ENCODE measurements around the gene GLT8D2. TPM values are rescaled to one million over a fixed set of nuclear protein-coding genes. Genes with fewer than 3 reads are reported as not detected.

GLT8D2 gene
- total RNA-seq, 1 experiment from 2014 or later = 3.8 TPM

DNA sequence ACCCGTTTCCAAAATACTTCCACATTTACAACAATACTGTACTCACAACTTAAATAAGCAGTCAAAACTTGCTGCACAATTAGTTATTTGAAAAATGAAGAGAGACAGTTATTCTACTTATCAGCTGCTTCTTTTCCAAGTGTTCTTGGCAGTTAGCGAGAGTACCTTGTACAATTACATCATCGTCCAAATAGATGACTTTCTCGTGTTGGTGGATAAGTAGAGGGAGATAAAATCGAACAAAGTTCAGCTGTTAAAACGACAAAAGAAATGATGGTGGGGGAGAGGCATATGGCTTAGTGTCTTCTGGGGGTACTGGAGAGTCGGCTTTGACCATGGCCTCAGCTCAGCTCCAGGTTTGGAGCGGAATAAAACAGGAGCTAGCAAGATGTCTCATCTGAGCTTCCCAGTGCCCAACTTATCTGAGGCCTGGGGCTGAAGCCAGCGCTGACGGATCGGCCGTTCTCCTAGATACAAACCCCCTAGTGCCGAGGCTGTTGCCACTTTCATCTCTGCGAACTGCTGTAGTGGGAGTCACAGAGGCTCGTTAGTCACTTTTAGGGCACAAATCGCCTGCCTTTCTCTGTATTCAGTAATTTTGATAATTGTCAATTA is 52.6 kb downstream of the GLT8D2 start:
- TF ChIP-seq, protein P1, sequence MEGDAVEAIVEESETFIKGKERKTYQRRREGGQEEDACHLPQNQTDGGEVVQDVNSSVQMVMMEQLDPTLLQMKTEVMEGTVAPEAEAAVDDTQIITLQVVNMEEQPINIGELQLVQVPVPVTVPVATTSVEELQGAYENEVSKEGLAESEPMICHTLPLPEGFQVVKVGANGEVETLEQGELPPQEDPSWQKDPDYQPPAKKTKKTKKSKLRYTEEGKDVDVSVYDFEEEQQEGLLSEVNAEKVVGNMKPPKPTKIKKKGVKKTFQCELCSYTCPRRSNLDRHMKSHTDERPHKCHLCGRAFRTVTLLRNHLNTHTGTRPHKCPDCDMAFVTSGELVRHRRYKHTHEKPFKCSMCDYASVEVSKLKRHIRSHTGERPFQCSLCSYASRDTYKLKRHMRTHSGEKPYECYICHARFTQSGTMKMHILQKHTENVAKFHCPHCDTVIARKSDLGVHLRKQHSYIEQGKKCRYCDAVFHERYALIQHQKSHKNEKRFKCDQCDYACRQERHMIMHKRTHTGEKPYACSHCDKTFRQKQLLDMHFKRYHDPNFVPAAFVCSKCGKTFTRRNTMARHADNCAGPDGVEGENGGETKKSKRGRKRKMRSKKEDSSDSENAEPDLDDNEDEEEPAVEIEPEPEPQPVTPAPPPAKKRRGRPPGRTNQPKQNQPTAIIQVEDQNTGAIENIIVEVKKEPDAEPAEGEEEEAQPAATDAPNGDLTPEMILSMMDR (conservative IDR thresholded peaks at IDR 0.05) = no peak
- no peak overlapping the region for H2AFZ ChIP-seq (ENCODE audit: low read length)

More for the DNA sequence above, 52.6 kb downstream of the GLT8D2 start:
- Mint-ChIP-seq H3K4me3 (no peak overlapping the region), H3K27ac (no peak overlapping the region), H3K4me1 (peaks cover 0 to 2% of the 10 kb centered on the region in 2 experiments; a peak in 1 of 4 replicates), H3K27me3 (ENCODE audit: low read depth) (no peaks in the 10 kb centered on the region; the same call in 1 of the 2 replicates), H3K36me3 (ENCODE audit: insufficient read depth in 1 of 3, low read depth in 3 of 3) (no peaks in the 10 kb centered on the region), H3K9me3 (no peaks in the 10 kb centered on the region)
- Histone ChIP-seq H3K4me1 (ENCODE audit: insufficient read depth, low read length) (no peaks in the 10 kb centered on the region), H4K20me1 (ENCODE audit: control insufficient read depth, insufficient read depth, insufficient read length) (no peaks in the 10 kb centered on the region), H3K9me3 (ENCODE audit: control insufficient read depth, low read depth, low read length) (no peaks in the 10 kb centered on the region), H2AK5ac (ENCODE audit: insufficient read length, low read length) (no peak overlapping the region), H3K23me2 (ENCODE audit: insufficient read length, low read depth, low read length, poor library complexity, severe bottlenecking) (no peaks in the 10 kb centered on the region), H2BK5ac (ENCODE audit: insufficient read length, low read length) (no peak overlapping the region), H3K56ac (ENCODE audit: insufficient read length, low read depth, low read length) (no peak overlapping the region), H3K9ac (ENCODE audit: extremely low read depth, insufficient read length, low read length) (no peak overlapping the region), H2BK12ac (ENCODE audit: insufficient read length, low read depth, low read length) (no peak overlapping the region), H3K79me1 (ENCODE audit: insufficient read depth, low read depth, low read length, poor library complexity, severe bottlenecking) (no peaks in the 10 kb centered on the region), H2BK15ac (ENCODE audit: low read depth, low read length) (no peak overlapping the region), H3T11ph (ENCODE audit: low read length) (no peak overlapping the region), H2BK20ac (ENCODE audit: low read depth, low read length, poor library complexity, severe bottlenecking) (no peak overlapping the region), H3K23ac (ENCODE audit: insufficient read length, low read depth, low read length) (no peak overlapping the region), H2BK120ac (ENCODE audit: low read depth, low read length, poor library complexity, severe bottlenecking) (no peak overlapping the region), H3K27me3 (ENCODE audit: insufficient read depth, low read length) (no peaks in the 10 kb centered on the region), H3K4ac (ENCODE audit: low read depth, low read length) (no peak overlapping the region), H3K79me2 (ENCODE audit: insufficient read depth, low read length) (no peaks in the 10 kb centered on the region), H3K14ac (ENCODE audit: insufficient read depth, low read length) (no peak overlapping the region), H4K5ac (ENCODE audit: insufficient read length, low read depth, low read length) (no peak overlapping the region), H3K27ac (ENCODE audit: insufficient read length, low read depth, low read length) (no peak overlapping the region), H4K91ac (ENCODE audit: insufficient read length, low read depth, low read length) (no peak overlapping the region), H4K8ac (replicated peaks; ENCODE audit: insufficient read length, low read depth, low read length) (no peak overlapping the region), H3K4me2 (ENCODE audit: insufficient read depth, insufficient read length, low read length) (no peak overlapping the region), H3K18ac (ENCODE audit: insufficient read length, low read depth, low read length) (no peak overlapping the region)
- DNase-seq = no peak
- no CpG with 5 or more reads among the region's 16 CpGs for WGBS (ENCODE audit: extremely low coverage, insufficient read length, low lambda C conversion rate)

All from H9 (cell line).